Testis (tissue), 3 donors: Measurements from ENCODE around the gene SPATA24. TPM values are rescaled to one million over a fixed set of nuclear protein-coding genes. Genes with fewer than 3 reads are reported as not detected.

ENCODE experiments used
- DNase-seq: peaks from one replicate; pipeline ENCODE4 v3.0.0-alpha.2; 2019
- H3K27ac ChIP-seq, 2 donors: fragments of 200-600 bp; sonication (generic); one replicate each; pipeline ENCODE4 v1.5.1; 2019
- H3K27me3 ChIP-seq: fragments of 200-600 bp; sonication (generic); one replicate; pipeline ENCODE4 v1.5.1; 2019
- H3K36me3 ChIP-seq: fragments of 200-600 bp; sonication (generic); one replicate; pipeline ENCODE4 v1.5.1; 2017; ENCODE audit warnings: low read depth; ENCODE audit errors: missing control alignments
- H3K4me1 ChIP-seq: fragments of 200-600 bp; sonication (generic); one replicate; pipeline ENCODE4 v1.5.1; 2019
- H3K4me3 ChIP-seq, 2 donors: fragments of 200-600 bp; sonication (generic); one replicate each; pipeline ENCODE4 v1.5.1; 2017 to 2019
- H3K9me3 ChIP-seq: fragments of 200-600 bp; sonication (generic); one replicate; pipeline ENCODE4 v1.5.1; 2017
- POLR2A ChIP-seq: fragments of 450-650 bp; IDR thresholded peaks from one replicate; pipeline ENCODE4 v1.6.1; 2017; ENCODE audit warnings: antibody characterized with exemption, mild to moderate bottlenecking, moderate library complexity
- WGBS, 2 donors: methylation state at CpG; one replicate each; pipeline ENCODE4 v1.1.5; 2018; 5-methylcytosine and 5-hydroxymethylcytosine counted together
- intact Hi-C: fragments of 100-400 bp; cut with DNase I; formaldehyde crosslinking; loops from one replicate; pipeline ENCODE4 v1.15.1; 2023; ENCODE audit warnings: low total_unique reads
- polyA plus RNA-seq: library from polyadenylated mRNA; stranded (reverse); fragments of 350-450 nt; fragmentation: Illumina TruSeq; extraction: RNeasy Lipid Tissue Mini Kit (QIAGEN cat#74804); gene quantifications from one replicate; pipeline ENCODE4 v1.2.3, GENCODE V29; 2014; ENCODE audit warnings: low read depth, low replicate concordance; ENCODE audit not compliant: insufficient read depth
- total RNA-seq, 2 donors: library from RNA; depleted of rRNA; stranded (reverse); fragments of >200 nt; gene quantifications; one replicate each; pipeline ENCODE4 v1.2.3, GENCODE V29; 2016
- TF ChIP-seq, protein P1 (sequence below), 3 experiments: fragments of 450-650 bp in 2 of 3; fragments of 200-600 bp in 1 of 3; sonication (generic) in 1 of 3; IDR thresholded peaks; one replicate each; pipeline ENCODE4 v1.5.1; 2016 to 2019; ENCODE audit warnings: antibody characterized with exemption in 3 of 3, mild to moderate bottlenecking in 2 of 3, moderate library complexity in 1 of 3

Gene SPATA24
- total and polyA plus RNA-seq, 3 donors from 2014 or later, result 45.2 to 185 (median 94.6) TPM

DNA sequence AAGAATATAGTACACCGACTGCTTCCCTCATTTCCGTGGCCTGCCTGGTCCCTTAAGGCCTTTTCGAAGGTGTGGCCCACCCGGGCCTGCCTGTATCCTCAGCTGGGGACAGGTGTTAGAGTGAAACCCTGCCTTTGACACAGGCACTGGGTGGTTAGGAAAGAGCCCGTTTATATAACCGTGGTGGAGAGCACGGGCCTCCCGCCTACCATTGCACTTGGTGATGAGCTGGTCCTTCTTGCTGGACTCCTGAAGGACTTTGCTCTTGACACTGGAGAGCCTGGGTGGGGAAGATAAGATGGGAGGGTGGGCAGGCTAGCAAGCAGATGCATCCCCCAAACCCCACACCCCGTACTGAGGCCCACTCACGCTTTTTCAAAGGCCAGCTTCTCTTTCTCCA lies 2.3 kb downstream of the SPATA24 start:
- Histone ChIP-seq H3K27ac (no peak overlapping the region), H3K4me1 (no peaks in the 10 kb centered on the region), H3K36me3 (no peaks in the 10 kb centered on the region), H3K9me3 (no peaks in the 10 kb centered on the region), H3K27me3 (no peaks in the 10 kb centered on the region), H3K4me3 (no peak overlapping the region)
- intact Hi-C loops, result no loop called here
- DNase-seq, result no peak
- WGBS, 2 donors, result 90 to 94% methylated on average over 10 of the region's 10 CpGs
- no peak for TF ChIP-seq POLR2A
- TF ChIP-seq, protein P1, sequence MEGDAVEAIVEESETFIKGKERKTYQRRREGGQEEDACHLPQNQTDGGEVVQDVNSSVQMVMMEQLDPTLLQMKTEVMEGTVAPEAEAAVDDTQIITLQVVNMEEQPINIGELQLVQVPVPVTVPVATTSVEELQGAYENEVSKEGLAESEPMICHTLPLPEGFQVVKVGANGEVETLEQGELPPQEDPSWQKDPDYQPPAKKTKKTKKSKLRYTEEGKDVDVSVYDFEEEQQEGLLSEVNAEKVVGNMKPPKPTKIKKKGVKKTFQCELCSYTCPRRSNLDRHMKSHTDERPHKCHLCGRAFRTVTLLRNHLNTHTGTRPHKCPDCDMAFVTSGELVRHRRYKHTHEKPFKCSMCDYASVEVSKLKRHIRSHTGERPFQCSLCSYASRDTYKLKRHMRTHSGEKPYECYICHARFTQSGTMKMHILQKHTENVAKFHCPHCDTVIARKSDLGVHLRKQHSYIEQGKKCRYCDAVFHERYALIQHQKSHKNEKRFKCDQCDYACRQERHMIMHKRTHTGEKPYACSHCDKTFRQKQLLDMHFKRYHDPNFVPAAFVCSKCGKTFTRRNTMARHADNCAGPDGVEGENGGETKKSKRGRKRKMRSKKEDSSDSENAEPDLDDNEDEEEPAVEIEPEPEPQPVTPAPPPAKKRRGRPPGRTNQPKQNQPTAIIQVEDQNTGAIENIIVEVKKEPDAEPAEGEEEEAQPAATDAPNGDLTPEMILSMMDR (IDR thresholded peaks at IDR 0.05), result no peak

DNA sequence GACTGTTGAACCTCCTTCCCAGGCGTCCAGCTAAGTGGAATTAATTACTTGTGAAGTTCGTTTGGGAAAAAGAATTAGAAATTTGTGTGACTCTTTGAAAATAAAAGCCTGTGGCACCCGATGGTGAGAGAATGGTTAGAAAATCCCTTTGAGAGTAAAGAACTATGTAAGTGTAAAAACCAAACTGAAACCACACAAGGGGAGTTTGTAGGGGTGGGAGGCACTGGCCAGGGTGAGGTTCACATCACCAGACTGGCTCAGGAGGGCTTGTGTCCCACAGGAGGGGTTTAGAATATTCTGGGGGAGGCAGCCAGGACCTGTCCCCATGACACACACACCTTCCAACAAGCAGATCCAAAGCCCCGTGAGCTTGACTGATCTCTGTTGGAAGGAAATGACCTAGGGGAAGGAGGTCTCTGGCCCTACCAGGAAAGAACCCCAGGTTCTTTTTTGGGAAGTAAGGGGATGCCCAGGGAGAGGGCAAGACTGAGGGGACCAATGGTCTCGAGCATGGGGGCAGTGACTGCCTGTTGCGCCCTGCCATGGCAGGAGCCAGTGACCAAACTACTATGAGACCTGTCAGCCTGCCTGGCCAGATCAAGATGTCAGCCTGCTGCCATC lies 4.3 kb downstream of the SPATA24 start:
- Histone ChIP-seq H3K27me3 (no peaks in the 10 kb centered on the region), H3K27ac (no peak overlapping the region), H3K36me3 (no peaks in the 10 kb centered on the region), H3K4me3 (no peak overlapping the region), H3K4me1 (no peaks in the 10 kb centered on the region), H3K9me3 (no peaks in the 10 kb centered on the region)
- intact Hi-C loops, result no loop called here
- WGBS, 2 donors, result 89 to 91% methylated on average over 6 of the region's 6 CpGs
- TF ChIP-seq, protein P1 (IDR thresholded peaks at IDR 0.05), result no peak
- TF ChIP-seq POLR2A, result no peak
- DNase-seq, result no peak

DNA sequence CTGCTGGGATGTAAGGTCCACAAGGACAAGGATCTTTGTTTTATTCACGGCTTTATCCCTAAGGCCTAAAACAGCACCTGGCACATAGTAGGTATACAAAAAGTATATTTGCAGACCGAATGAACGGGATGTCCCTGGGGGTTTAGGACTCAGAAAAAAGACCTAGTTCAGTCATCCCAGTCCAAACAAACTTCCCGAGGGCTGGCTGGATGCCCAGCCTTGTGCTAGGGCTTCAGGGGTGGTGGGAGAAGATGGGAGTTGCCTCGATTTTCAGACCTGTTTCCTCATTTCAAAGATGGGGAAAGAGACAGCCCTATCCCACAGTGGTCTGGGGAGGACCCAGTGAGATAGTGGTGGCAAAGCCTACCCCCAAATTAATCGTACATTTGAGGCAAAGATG lies 6.0 kb downstream of the SPATA24 start:
- no peaks in the 10 kb centered on the region for H3K36me3 ChIP-seq
- no peak for TF ChIP-seq POLR2A
- TF ChIP-seq, protein P1 (IDR thresholded peaks at IDR 0.05), result no peak
- H3K4me1 ChIP-seq, result peaks cover 3% of the 10 kb centered on the region
- no peak overlapping the region for H3K4me3 ChIP-seq
- intact Hi-C loops, result no loop called here
- no peak overlapping the region for H3K27ac ChIP-seq
- no peaks in the 10 kb centered on the region for H3K9me3 ChIP-seq
- DNase-seq, result no peak
- no peaks in the 10 kb centered on the region for H3K27me3 ChIP-seq
- WGBS, 2 donors, result 57% methylated on average over 6 of the region's 6 CpGs

DNA sequence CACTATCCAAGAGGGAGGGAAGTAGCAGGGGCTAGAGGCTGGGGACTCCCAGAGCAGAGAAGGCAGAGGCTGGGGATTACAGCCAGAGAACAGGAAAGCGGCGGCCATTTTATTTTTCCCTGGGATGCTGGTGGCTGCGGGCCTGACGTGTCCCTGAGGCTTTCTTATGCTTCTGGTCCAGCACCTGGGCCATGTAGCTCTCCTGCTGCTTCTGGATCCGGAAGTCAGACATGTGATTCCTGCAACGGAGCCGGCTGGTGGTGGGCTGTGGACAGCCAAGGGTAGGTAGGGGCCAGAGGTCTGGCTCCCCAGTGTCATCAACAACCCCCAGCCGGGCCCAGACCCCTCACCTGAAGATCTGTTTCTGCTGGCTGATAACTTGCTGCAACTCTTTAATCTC lies 7.2 kb downstream of the SPATA24 start:
- H3K9me3 ChIP-seq, result no peaks in the 10 kb centered on the region
- H3K27me3 ChIP-seq, result no peaks in the 10 kb centered on the region
- H3K27ac ChIP-seq, result no peak overlapping the region
- H3K4me3 ChIP-seq, result no peak overlapping the region
- H3K4me1 ChIP-seq, result peaks cover 8% of the 10 kb centered on the region
- no peak for TF ChIP-seq POLR2A
- TF ChIP-seq, protein P1 (IDR thresholded peaks at IDR 0.05), result no peak
- intact Hi-C loops, result no loop called here
- no peaks in the 10 kb centered on the region for H3K36me3 ChIP-seq
- no peak for DNase-seq
- 73 to 77% methylated on average over 7 to 8 of the region's 8 CpGs for WGBS, 2 donors
